SH-SY5Y (cell line): Measurements from ENCODE around the gene POLG2.

ENCODE experiments used
- GATA2 ChIP-seq: IDR thresholded peaks from 2 replicates; pipeline ENCODE4 v1.6.1; 2011; ENCODE audit warnings: mild to moderate bottlenecking, low read depth, low read length
- GATA3 ChIP-seq: IDR thresholded peaks from 2 replicates; pipeline ENCODE4 v1.6.1; 2011; ENCODE audit warnings: low read depth, mild to moderate bottlenecking, low read length, moderate library complexity

DNA sequence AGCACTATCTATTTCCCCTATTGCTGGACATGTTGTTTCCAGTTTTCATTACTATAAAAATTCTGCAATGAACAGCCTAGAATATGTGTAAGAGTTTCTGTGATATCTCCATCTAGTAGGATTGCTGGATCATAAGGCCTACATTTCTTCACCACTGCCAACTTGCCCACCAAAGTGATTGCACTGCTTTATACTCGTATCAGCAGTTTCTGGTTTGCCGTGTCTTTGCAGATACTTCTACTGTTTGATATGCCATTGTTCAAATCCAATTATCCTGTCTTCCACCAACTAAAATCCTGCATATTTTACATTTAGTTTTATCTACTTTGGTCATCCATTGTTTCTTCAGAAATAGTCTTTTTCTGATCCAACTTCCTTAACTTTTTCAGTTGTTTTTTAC lies 31.1 kb upstream of the POLG2 start:
- TF ChIP-seq GATA3 (no peak), GATA2 (no peak)
